ENCODE results near the gene SPSB2.

- no peak for TF ChIP-seq NRF1 (IDR thresholded peaks at IDR 0.05; ENCODE audit: low read depth, low read length)
- TF ChIP-seq CTCF (IDR thresholded peaks at IDR 0.05): peak; percentile 36
- TF ChIP-seq JUND (IDR thresholded peaks at IDR 0.05): no peak
- TF ChIP-seq MXI1 (IDR thresholded peaks at IDR 0.05; ENCODE audit: low read depth, low read length): no peak
- no peak for TF ChIP-seq EZH2phosphoT487 (IDR thresholded peaks at IDR 0.05; ENCODE audit: borderline replicate concordance, low read depth)
- no peak for TF ChIP-seq RAD21 (IDR thresholded peaks at IDR 0.05; ENCODE audit: low read length)
- no peak for TF ChIP-seq MAX (IDR thresholded peaks at IDR 0.05; ENCODE audit: low read depth)
- TF ChIP-seq TEAD4 (IDR thresholded peaks at IDR 0.05; ENCODE audit: borderline replicate concordance, insufficient read depth): no peak
- no peak for TF ChIP-seq IRF3 (IDR thresholded peaks at IDR 0.05; ENCODE audit: low read depth, low read length)
- no peak for TF ChIP-seq EP300 (IDR thresholded peaks at IDR 0.05; ENCODE audit: borderline replicate concordance in 1 of 2, low read depth in 1 of 2, low read length in 1 of 2)
Measured at GRCh38 chr12:6868211-6869048, 4.7 kb downstream of the SPSB2 start.

Data from SK-N-SH (cell line).